ENCODE data around the gene COX10.
"Not testable (repeated sequence)": the region's sequence is repeated elsewhere in the genome, so short reads cannot be mapped to it uniquely, and the experiment has no call there.

DNA sequence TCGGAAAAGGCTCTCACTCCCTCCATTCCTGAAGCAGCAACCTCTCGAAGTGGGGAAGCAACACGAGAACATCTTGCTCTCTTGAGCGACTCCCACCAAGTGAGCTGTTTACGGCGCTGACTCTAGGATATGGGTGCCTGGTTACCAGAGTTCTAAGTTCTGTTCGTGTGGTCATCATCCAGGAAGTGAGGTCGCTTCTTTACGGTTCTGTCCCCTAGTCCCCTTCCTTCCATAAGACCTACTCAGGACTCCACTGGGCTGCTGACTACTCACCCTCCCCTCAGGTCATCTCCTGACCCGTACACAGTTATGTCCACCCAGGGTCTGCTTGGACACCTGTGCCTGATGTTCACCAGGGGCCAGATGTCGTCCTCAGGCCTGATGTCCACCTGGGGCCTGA, 167.5 kb downstream of the COX10 start, which contains the start of gene CDRT15:
- TF ChIP-seq, protein P1, sequence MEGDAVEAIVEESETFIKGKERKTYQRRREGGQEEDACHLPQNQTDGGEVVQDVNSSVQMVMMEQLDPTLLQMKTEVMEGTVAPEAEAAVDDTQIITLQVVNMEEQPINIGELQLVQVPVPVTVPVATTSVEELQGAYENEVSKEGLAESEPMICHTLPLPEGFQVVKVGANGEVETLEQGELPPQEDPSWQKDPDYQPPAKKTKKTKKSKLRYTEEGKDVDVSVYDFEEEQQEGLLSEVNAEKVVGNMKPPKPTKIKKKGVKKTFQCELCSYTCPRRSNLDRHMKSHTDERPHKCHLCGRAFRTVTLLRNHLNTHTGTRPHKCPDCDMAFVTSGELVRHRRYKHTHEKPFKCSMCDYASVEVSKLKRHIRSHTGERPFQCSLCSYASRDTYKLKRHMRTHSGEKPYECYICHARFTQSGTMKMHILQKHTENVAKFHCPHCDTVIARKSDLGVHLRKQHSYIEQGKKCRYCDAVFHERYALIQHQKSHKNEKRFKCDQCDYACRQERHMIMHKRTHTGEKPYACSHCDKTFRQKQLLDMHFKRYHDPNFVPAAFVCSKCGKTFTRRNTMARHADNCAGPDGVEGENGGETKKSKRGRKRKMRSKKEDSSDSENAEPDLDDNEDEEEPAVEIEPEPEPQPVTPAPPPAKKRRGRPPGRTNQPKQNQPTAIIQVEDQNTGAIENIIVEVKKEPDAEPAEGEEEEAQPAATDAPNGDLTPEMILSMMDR (conservative IDR thresholded peaks at IDR 0.05 in 1 of 2, IDR thresholded peaks at IDR 0.05 in 1 of 2; ENCODE audit: extremely low read depth in 1 of 2, insufficient read depth in 1 of 2, low read depth in 1 of 2, low read length in 2 of 2): not testable (repeated sequence)
- TF ChIP-seq EZH2 (IDR thresholded peaks at IDR 0.05; ENCODE audit: borderline replicate concordance, low read length): not testable (repeated sequence)
